GM10847 (cell line): ENCODE results near the gene KXD1.

Experiments
- POLR2A ChIP-seq: IDR thresholded peaks from 2 replicates; pipeline ENCODE4 v1.6.1; 2011; ENCODE audit not compliant: insufficient read length; ENCODE audit errors: extremely low read depth

The KXD1 gene

GRCh38 chr19:18612051-18612771 lies 54.5 kb downstream of the KXD1 start:
- no peak for TF ChIP-seq POLR2A

GRCh38 chr19:18612772-18613588 lies 55.3 kb downstream of the KXD1 start, which contains the start of gene TMEM59L:
Gene TMEM59L (plus strand): TSS chr19:18612870. CDS start chr19:18612959, 89 bp downstream.
- TF ChIP-seq POLR2A = no peak

GRCh38 chr19:18613589-18614234 lies 56.0 kb downstream of the KXD1 start:
- TF ChIP-seq POLR2A = no peak

GRCh38 chr19:18616023-18616422 lies 58.4 kb downstream of the KXD1 start:
- no peak for TF ChIP-seq POLR2A

- TF ChIP-seq POLR2A = no peak
Observed at GRCh38 chr19:18617562-18617961, 59.9 kb downstream of the KXD1 start.

GRCh38 chr19:18618236-18618635 lies 60.6 kb downstream of the KXD1 start:
- TF ChIP-seq POLR2A = no peak
